ENCODE measurements around the gene NKX2-2.

Gene NKX2-2

GRCh38 chr20:21513881-21514540, at the start of gene NKX2-2:
Gene NKX2-2 (minus strand): TSS chr20:21514064. CDS start chr20:21513669, 395 bp downstream.
- no peak for FAIRE-seq

- no peak for FAIRE-seq
Observed at GRCh38 chr20:21562656-21563055, 48.8 kb upstream of the NKX2-2 start.

GRCh38 chr20:21559305-21559704, 45.4 kb upstream of the NKX2-2 start:
- no peak for FAIRE-seq

- no peak for FAIRE-seq
Observed at GRCh38 chr20:21557241-21558020, 43.6 kb upstream of the NKX2-2 start.

GRCh38 chr20:21556398-21556797, 42.5 kb upstream of the NKX2-2 start:
- FAIRE-seq: no peak

GRCh38 chr20:21555470-21556120, 41.7 kb upstream of the NKX2-2 start:
- FAIRE-seq: no peak

GRCh38 chr20:21554985-21555384, 41.1 kb upstream of the NKX2-2 start:
- FAIRE-seq: no peak

GRCh38 chr20:21554376-21554890, 40.6 kb upstream of the NKX2-2 start:
- FAIRE-seq: no peak

GRCh38 chr20:21550587-21550986, 36.7 kb upstream of the NKX2-2 start:
- FAIRE-seq: no peak

- no peak for FAIRE-seq
Observed at GRCh38 chr20:21548390-21549035, 34.6 kb upstream of the NKX2-2 start.

- FAIRE-seq: no peak
Observed at GRCh38 chr20:21546355-21546754, 32.5 kb upstream of the NKX2-2 start.

- FAIRE-seq: no peak
Observed at GRCh38 chr20:21539512-21539911, 25.6 kb upstream of the NKX2-2 start.

GRCh38 chr20:21534886-21535285, 21.0 kb upstream of the NKX2-2 start:
- FAIRE-seq: no peak

- no peak for FAIRE-seq
Observed at GRCh38 chr20:21534453-21534852, 20.6 kb upstream of the NKX2-2 start.

GRCh38 chr20:21529863-21530262, 16.0 kb upstream of the NKX2-2 start:
- FAIRE-seq: no peak

GRCh38 chr20:21528870-21529269, 15.0 kb upstream of the NKX2-2 start:
- FAIRE-seq: no peak

GRCh38 chr20:21527908-21528307, 14.0 kb upstream of the NKX2-2 start:
- FAIRE-seq: no peak

- no peak for FAIRE-seq
Observed at GRCh38 chr20:21526776-21527175, 12.9 kb upstream of the NKX2-2 start.

GRCh38 chr20:21523895-21524294, 10.0 kb upstream of the NKX2-2 start:
- FAIRE-seq: no peak

GRCh38 chr20:21523281-21523868, 9.5 kb upstream of the NKX2-2 start:
- FAIRE-seq: no peak

- no peak for FAIRE-seq
Observed at GRCh38 chr20:21522481-21523280, 8.8 kb upstream of the NKX2-2 start.

All from A204.1 (cell line).